ENCODE data around the gene RAB3IL1.

The RAB3IL1 gene

GRCh38 chr11:61905801-61906521, 11.4 kb downstream of the RAB3IL1 start:
- Histone ChIP-seq H3K4me1 (ENCODE audit: insufficient read depth, low read length, poor library complexity, severe bottlenecking) (peaks cover 5% of the 10 kb centered on the region), H3K4me2 (ENCODE audit: low read depth, low read length, poor library complexity, severe bottlenecking) (no peak overlapping the region), H3K9ac (ENCODE audit: low read depth, low read length, poor library complexity, severe bottlenecking) (no peak overlapping the region)

GRCh38 chr11:61905067-61905696, 12.2 kb downstream of the RAB3IL1 start:
- no peaks in the 10 kb centered on the region for H3K79me2 ChIP-seq (ENCODE audit: insufficient read depth, low read length)
- H3K9me2 ChIP-seq (replicated peaks; ENCODE audit: low read depth, low read length): no peaks in the 10 kb centered on the region
- no peaks in the 10 kb centered on the region for H3K36me3 ChIP-seq (ENCODE audit: insufficient read depth, low read length)
- no peak overlapping the region for H2AFZ ChIP-seq (ENCODE audit: low read length)
- no peak overlapping the region for H3K4me3 ChIP-seq (ENCODE audit: low read length, poor library complexity, severe bottlenecking)
- TF ChIP-seq EZH2phosphoT487 (IDR thresholded peaks at IDR 0.05; ENCODE audit: borderline replicate concordance) (no peak), CTCF (conservative IDR thresholded peaks at IDR 0.05; ENCODE audit: low read length) (no peak)
- no peaks in the 10 kb centered on the region for H4K20me1 ChIP-seq (ENCODE audit: insufficient read depth, low read length, poor library complexity, severe bottlenecking)
- no peaks in the 10 kb centered on the region for H3K9me3 ChIP-seq (ENCODE audit: insufficient read depth, low read depth, low read length)
- peaks cover 5% of the 10 kb centered on the region for H3K4me1 ChIP-seq (ENCODE audit: insufficient read depth, low read length, poor library complexity, severe bottlenecking)
- H3K4me2 ChIP-seq (ENCODE audit: low read depth, low read length, poor library complexity, severe bottlenecking): no peak overlapping the region
- no peaks in the 10 kb centered on the region for H3F3A ChIP-seq (ENCODE audit: low read depth)
- H3K9ac ChIP-seq (ENCODE audit: low read depth, low read length, poor library complexity, severe bottlenecking): no peak overlapping the region
- H3K27me3 ChIP-seq (ENCODE audit: insufficient read depth, low read length, poor library complexity, severe bottlenecking): no peaks in the 10 kb centered on the region

More at GRCh38 chr11:61905801-61906521, 11.4 kb downstream of the RAB3IL1 start:
- H3K9me2 ChIP-seq (replicated peaks; ENCODE audit: low read depth, low read length): no peaks in the 10 kb centered on the region
- no peak overlapping the region for H2AFZ ChIP-seq (ENCODE audit: low read length)
- H3K27me3 ChIP-seq (ENCODE audit: insufficient read depth, low read length, poor library complexity, severe bottlenecking): no peaks in the 10 kb centered on the region
- no peaks in the 10 kb centered on the region for H3K79me2 ChIP-seq (ENCODE audit: insufficient read depth, low read length)
- no peaks in the 10 kb centered on the region for H3K36me3 ChIP-seq (ENCODE audit: insufficient read depth, low read length)
- TF ChIP-seq EZH2phosphoT487 (IDR thresholded peaks at IDR 0.05; ENCODE audit: borderline replicate concordance) (no peak), CTCF (conservative IDR thresholded peaks at IDR 0.05; ENCODE audit: low read length) (no peak)
- H3K4me3 ChIP-seq (ENCODE audit: low read length, poor library complexity, severe bottlenecking): no peak overlapping the region
- H3K9me3 ChIP-seq (ENCODE audit: insufficient read depth, low read depth, low read length): no peaks in the 10 kb centered on the region
- H4K20me1 ChIP-seq (ENCODE audit: insufficient read depth, low read length, poor library complexity, severe bottlenecking): no peaks in the 10 kb centered on the region
- no peaks in the 10 kb centered on the region for H3F3A ChIP-seq (ENCODE audit: low read depth)

- Histone ChIP-seq H3K9me3 (ENCODE audit: insufficient read depth, low read depth, low read length) (no peaks in the 10 kb centered on the region), H4K20me1 (ENCODE audit: insufficient read depth, low read length, poor library complexity, severe bottlenecking) (no peaks in the 10 kb centered on the region), H3K27me3 (ENCODE audit: insufficient read depth, low read length, poor library complexity, severe bottlenecking) (no peaks in the 10 kb centered on the region), H2AFZ (ENCODE audit: low read length) (no peak overlapping the region), H3K9ac (ENCODE audit: low read depth, low read length, poor library complexity, severe bottlenecking) (no peak overlapping the region), H3K4me3 (ENCODE audit: low read length, poor library complexity, severe bottlenecking) (no peak overlapping the region), H3F3A (ENCODE audit: low read depth) (no peaks in the 10 kb centered on the region), H3K36me3 (ENCODE audit: insufficient read depth, low read length) (no peaks in the 10 kb centered on the region), H3K9me2 (replicated peaks; ENCODE audit: low read depth, low read length) (no peaks in the 10 kb centered on the region), H3K4me2 (ENCODE audit: low read depth, low read length, poor library complexity, severe bottlenecking) (no peak overlapping the region), H3K79me2 (ENCODE audit: insufficient read depth, low read length) (no peaks in the 10 kb centered on the region), H3K4me1 (ENCODE audit: insufficient read depth, low read length, poor library complexity, severe bottlenecking) (peaks cover 5% of the 10 kb centered on the region)
- TF ChIP-seq CTCF (conservative IDR thresholded peaks at IDR 0.05; ENCODE audit: low read length) (no peak), EZH2phosphoT487 (IDR thresholded peaks at IDR 0.05; ENCODE audit: borderline replicate concordance) (no peak)
These were observed 12.8 kb downstream of the RAB3IL1 start for GRCh38 chr11:61904539-61905048.
